T-helper 22 cell (primary cell): ENCODE data around the gene SPATA7.

Source experiments
- DNase-seq: peaks from one replicate; pipeline ENCODE4 v3.0.0-alpha.2; 2020; ENCODE audit warnings: low read depth

SPATA7 gene

GRCh38 chr14:88420187-88420586, 34.7 kb downstream of the SPATA7 start:
- no peak for DNase-seq

- no peak for DNase-seq
Observed at GRCh38 chr14:88421286-88421685, 35.8 kb downstream of the SPATA7 start.

GRCh38 chr14:88422047-88422446, 36.6 kb downstream of the SPATA7 start:
- DNase-seq = no peak

GRCh38 chr14:88422919-88423650, 37.6 kb downstream of the SPATA7 start:
- no peak for DNase-seq

- no peak for DNase-seq
Observed at GRCh38 chr14:88424573-88424972, 39.1 kb downstream of the SPATA7 start.

- no peak for DNase-seq
Observed at GRCh38 chr14:88426271-88426670, 40.8 kb downstream of the SPATA7 start.

- no peak for DNase-seq
Observed at GRCh38 chr14:88430976-88431375, 45.5 kb downstream of the SPATA7 start.

GRCh38 chr14:88437658-88438057, 52.2 kb downstream of the SPATA7 start:
- no peak for DNase-seq

GRCh38 chr14:88439088-88439487, 53.6 kb downstream of the SPATA7 start:
- DNase-seq = no peak

- DNase-seq = no peak
Observed at GRCh38 chr14:88452231-88452630, 66.8 kb downstream of the SPATA7 start.

- no peak for DNase-seq
Observed at GRCh38 chr14:88454886-88455285, 69.4 kb downstream of the SPATA7 start.

GRCh38 chr14:88463318-88463717, 77.9 kb downstream of the SPATA7 start:
- no peak for DNase-seq

GRCh38 chr14:88468406-88468805, 82.9 kb downstream of the SPATA7 start:
- no peak for DNase-seq

GRCh38 chr14:88470542-88471440, 85.3 kb downstream of the SPATA7 start:
- no peak for DNase-seq

GRCh38 chr14:88473791-88474190, 88.3 kb downstream of the SPATA7 start:
- DNase-seq = no peak

- DNase-seq = no peak
Observed at GRCh38 chr14:88476214-88476774, 90.8 kb downstream of the SPATA7 start.

GRCh38 chr14:88476825-88477224, 91.4 kb downstream of the SPATA7 start:
- no peak for DNase-seq

- no peak for DNase-seq
Observed at GRCh38 chr14:88477513-88478250, 92.2 kb downstream of the SPATA7 start.

- DNase-seq = no peak
Observed at GRCh38 chr14:88478931-88479330, 93.5 kb downstream of the SPATA7 start.

- DNase-seq = no peak
Observed at GRCh38 chr14:88479574-88479987, 94.1 kb downstream of the SPATA7 start.

- DNase-seq = no peak
Observed at GRCh38 chr14:88481059-88481458, 95.6 kb downstream of the SPATA7 start.

GRCh38 chr14:88481794-88482193, 96.3 kb downstream of the SPATA7 start:
- DNase-seq = no peak
